ENCODE results near the gene SERPINI1. TPM values are rescaled to one million over a fixed set of nuclear protein-coding genes. Genes with fewer than 3 reads are reported as not detected.

SERPINI1 gene
- total and polyA plus RNA-seq, 4 experiments from 2014 or later: 4.3 to 16.9 (median 9.8) TPM

Other genes with a start within 250 kb of the SERPINI1 start
- gene WDR49, start 81.8 kb upstream of the SERPINI1 start, total RNA-seq: under 1 TPM in 1 of 2 experiments, not detected in 1; 0.53 TPM
- gene WDR49, start 81.8 kb upstream of the SERPINI1 start, polyA plus RNA-seq: not detected
- 10 to 100 TPM; 43.8 to 50.0 TPM for gene PDCD10, start 829 bp upstream of the SERPINI1 start, total RNA-seq
- 100 to 1,000 TPM; 105 to 133 TPM for gene PDCD10, start 829 bp upstream of the SERPINI1 start, polyA plus RNA-seq

Measured in CD4-positive, alpha-beta memory T cell (primary cell).